ENCODE measurements around the gene SLC6A18.
"Not testable (repeated sequence)": the region's sequence is repeated elsewhere in the genome, so short reads cannot be mapped to it uniquely, and the experiment has no call there.

SLC6A18 gene

DNA sequence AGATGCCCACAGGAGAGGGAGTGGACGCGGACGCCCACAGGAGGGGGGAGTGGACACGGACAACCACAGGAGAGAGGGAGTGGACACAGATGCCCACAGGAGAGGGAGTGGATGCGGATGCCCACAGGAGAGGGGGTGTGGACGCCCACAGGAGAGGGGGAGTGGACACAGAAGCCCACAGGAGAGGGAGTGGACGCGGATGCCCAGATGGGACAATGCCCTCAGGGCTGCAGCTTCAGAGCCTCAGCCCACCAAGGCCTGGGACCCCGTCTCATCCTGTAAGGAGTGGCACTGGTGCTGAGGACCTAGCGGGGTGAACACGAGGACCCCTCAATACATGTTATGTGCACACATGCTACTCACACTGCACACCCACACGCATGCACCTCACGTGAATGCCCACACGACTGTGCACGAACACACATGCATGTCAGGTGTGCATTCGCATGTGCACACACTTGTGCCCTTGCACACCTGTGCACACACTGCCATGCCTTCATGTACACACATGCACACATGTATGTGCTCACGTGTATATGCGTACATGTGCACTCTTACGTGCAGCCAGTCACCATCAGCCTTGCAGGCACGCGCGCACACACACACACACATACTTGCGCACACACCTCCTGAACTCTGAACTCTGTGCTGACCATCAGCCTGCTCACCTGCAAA, 34.8 kb downstream of the SLC6A18 start:
- peaks cover 31% of the 10 kb centered on the region for H3K4me1 ChIP-seq
- TF ChIP-seq Cebpa-rat (IDR thresholded peaks at IDR 0.05), result no peak
- no peaks in the 10 kb centered on the region for H3K27me3 ChIP-seq
- H3K4me2 ChIP-seq, result no peak overlapping the region
- peaks cover 100% of the 10 kb centered on the region for H3K36me3 ChIP-seq
- no peak overlapping the region for H3K27ac ChIP-seq
- peaks cover 85% of the 10 kb centered on the region for H4K20me1 ChIP-seq
- H3K4me3 ChIP-seq, result no peak overlapping the region
- H3K9ac ChIP-seq, result no peak overlapping the region
- no peaks in the 10 kb centered on the region for H3K9me3 ChIP-seq

- Histone ChIP-seq H4K20me1 (peaks cover 85% of the 10 kb centered on the region), H3K9ac (no peak overlapping the region), H3K27me3 (no peaks in the 10 kb centered on the region), H3K4me2 (no peak overlapping the region), H3K4me3 (no peak overlapping the region), H3K9me3 (no peaks in the 10 kb centered on the region), H3K27ac (no peak overlapping the region), H3K36me3 (peaks cover 100% of the 10 kb centered on the region), H3K4me1 (peaks cover 20% of the 10 kb centered on the region)
- TF ChIP-seq Cebpa-rat (IDR thresholded peaks at IDR 0.05), result no peak
Observed at GRCh38 chr5:1261643-1262042, 36.5 kb downstream of the SLC6A18 start.

- Histone ChIP-seq H3K27ac (no peak overlapping the region), H3K4me1 (peaks cover 12% of the 10 kb centered on the region; the same call in 1 of the 2 replicates), H4K20me1 (peaks cover 82% of the 10 kb centered on the region), H3K9ac (no peak overlapping the region), H3K4me2 (no peak overlapping the region), H3K27me3 (no peaks in the 10 kb centered on the region), H3K36me3 (peaks cover 100% of the 10 kb centered on the region), H3K9me3 (no peaks in the 10 kb centered on the region), H3K4me3 (no peak overlapping the region)
- TF ChIP-seq Cebpa-rat (IDR thresholded peaks at IDR 0.05), result no peak
Observed at GRCh38 chr5:1262381-1262780, 37.2 kb downstream of the SLC6A18 start.

DNA sequence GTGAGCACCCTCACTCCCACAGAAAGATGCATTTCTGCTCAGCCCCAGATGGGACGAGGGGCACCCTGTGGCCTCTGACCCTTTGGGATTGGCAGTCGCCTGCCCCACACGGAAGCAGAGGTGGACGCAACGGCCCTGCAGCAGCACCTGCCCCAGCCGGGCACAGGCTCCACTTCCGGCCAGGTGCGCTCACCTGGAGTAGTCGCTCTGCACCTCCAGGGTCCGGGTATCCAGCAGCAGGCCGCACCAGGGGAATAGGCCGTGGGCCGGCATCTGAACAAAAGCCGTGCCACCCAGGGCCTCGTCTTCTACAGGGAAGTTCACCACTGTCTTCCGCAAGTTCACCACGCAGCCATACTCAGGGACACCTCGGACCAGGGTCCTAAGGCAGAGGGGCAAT, 39.0 kb downstream of the SLC6A18 start:
- H3K4me1 ChIP-seq, result 0 out of 2 replicates have a peak, but pooled peaks cover 6% of the 10 kb centered on the region
- no peak overlapping the region for H3K27ac ChIP-seq
- no peaks in the 10 kb centered on the region for H3K9me3 ChIP-seq
- H3K36me3 ChIP-seq, result peaks cover 100% of the 10 kb centered on the region
- no peak overlapping the region for H3K4me2 ChIP-seq
- TF ChIP-seq Cebpa-rat (IDR thresholded peaks at IDR 0.05), result no peak
- H4K20me1 ChIP-seq, result peaks cover 86% of the 10 kb centered on the region
- no peak overlapping the region for H3K9ac ChIP-seq
- H3K4me3 ChIP-seq, result no peak overlapping the region
- H3K27me3 ChIP-seq, result no peaks in the 10 kb centered on the region

GRCh38 chr5:1265026-1265425, 39.8 kb downstream of the SLC6A18 start:
- Histone ChIP-seq H3K4me3 (no peak overlapping the region), H3K27me3 (no peaks in the 10 kb centered on the region), H3K4me1 (0 out of 2 replicates have a peak, but pooled peaks cover 6% of the 10 kb centered on the region), H3K9ac (peak overlapping the region; percentile 45; the same call in 1 of the 2 replicates), H3K9me3 (no peaks in the 10 kb centered on the region), H3K4me2 (no peak overlapping the region), H3K36me3 (peaks cover 100% of the 10 kb centered on the region), H3K27ac (peak overlapping the region; percentile 51), H4K20me1 (peaks cover 94% of the 10 kb centered on the region)
- TF ChIP-seq Cebpa-rat (IDR thresholded peaks at IDR 0.05), result no peak

DNA sequence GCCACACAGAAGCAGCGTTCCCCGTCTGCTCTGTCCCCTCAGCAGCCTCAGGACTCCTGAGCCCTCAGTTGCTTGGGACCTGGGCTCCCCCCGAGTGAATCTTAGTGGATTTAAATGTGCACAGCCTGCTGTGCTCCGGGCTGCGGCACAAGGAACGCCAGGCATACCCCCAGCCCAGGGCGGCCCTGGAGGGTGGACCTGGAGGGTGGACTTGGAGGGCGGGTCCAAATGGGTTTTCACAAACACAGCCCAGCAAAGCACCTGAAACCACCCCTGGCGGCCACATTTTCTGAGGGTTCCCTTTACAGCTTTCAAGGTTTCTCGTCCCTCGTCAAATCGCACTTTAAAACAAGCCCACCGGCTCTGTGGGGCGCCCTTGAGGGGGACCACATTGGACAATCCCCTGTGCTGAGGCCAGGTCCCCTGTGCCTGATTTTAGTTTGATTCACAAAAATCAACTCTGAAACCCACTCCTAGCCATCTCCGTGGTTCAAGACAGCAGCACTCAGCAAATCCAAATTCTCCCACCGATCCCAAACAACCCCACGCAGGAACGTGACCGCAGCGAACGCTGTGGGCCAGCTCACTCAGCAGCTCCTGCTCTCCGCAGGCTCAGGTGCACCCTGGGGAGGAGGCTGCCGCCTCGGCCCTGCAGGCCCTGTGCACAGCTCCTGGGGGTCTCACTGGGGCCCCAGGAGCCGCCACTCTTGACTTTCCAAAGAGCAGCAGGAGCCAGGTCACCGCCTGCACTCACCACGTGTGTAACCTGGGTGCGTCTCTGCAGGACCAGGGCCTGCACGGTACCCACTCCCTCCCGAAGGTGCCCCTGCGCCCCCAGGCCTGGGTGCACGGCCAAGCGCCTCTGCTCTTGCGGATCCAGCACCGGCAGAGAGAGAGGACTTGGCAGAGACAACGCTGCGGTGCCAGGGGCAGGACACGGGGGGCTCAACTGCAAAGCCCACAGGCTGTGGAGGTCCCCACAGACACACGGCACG, 40.6 kb downstream of the SLC6A18 start:
- H3K9ac ChIP-seq, result peak overlapping the region; percentile 45; the same call in 1 of the 2 replicates

GRCh38 chr5:1266791-1267190, 41.6 kb downstream of the SLC6A18 start:
- H3K9ac ChIP-seq, result no peak overlapping the region
- H3K9me3 ChIP-seq, result no peaks in the 10 kb centered on the region
- H3K27me3 ChIP-seq, result no peaks in the 10 kb centered on the region
- no peak for TF ChIP-seq Cebpa-rat (IDR thresholded peaks at IDR 0.05)
- H3K4me3 ChIP-seq, result no peak overlapping the region
- 0 out of 2 replicates have a peak, but pooled peaks cover 6% of the 10 kb centered on the region for H3K4me1 ChIP-seq
- H3K36me3 ChIP-seq, result peaks cover 100% of the 10 kb centered on the region
- peaks cover 94% of the 10 kb centered on the region for H4K20me1 ChIP-seq
- no peak overlapping the region for H3K4me2 ChIP-seq
- H3K27ac ChIP-seq, result no peak overlapping the region

More for the DNA sequence above, 40.6 kb downstream of the SLC6A18 start:
- Histone ChIP-seq H3K36me3 (peaks cover 100% of the 10 kb centered on the region), H3K9me3 (no peaks in the 10 kb centered on the region), H3K27me3 (no peaks in the 10 kb centered on the region), H4K20me1 (peaks cover 94% of the 10 kb centered on the region), H3K4me2 (no peak overlapping the region), H3K4me3 (no peak overlapping the region), H3K27ac (peak overlapping the region; percentile 51), H3K4me1 (0 out of 2 replicates have a peak, but pooled peaks cover 6% of the 10 kb centered on the region)
- TF ChIP-seq Cebpa-rat (IDR thresholded peaks at IDR 0.05), result no peak

- not testable (repeated sequence) for H3K27me3 ChIP-seq, H3K27ac ChIP-seq, H3K4me2 ChIP-seq, H3K9me3 ChIP-seq, H3K4me3 ChIP-seq, H3K4me1 ChIP-seq, H3K9ac ChIP-seq
- peaks cover 94% of the 10 kb centered on the region for H4K20me1 ChIP-seq
- peaks cover 100% of the 10 kb centered on the region for H3K36me3 ChIP-seq
Observed at GRCh38 chr5:1267464-1267863, 42.3 kb downstream of the SLC6A18 start.

DNA sequence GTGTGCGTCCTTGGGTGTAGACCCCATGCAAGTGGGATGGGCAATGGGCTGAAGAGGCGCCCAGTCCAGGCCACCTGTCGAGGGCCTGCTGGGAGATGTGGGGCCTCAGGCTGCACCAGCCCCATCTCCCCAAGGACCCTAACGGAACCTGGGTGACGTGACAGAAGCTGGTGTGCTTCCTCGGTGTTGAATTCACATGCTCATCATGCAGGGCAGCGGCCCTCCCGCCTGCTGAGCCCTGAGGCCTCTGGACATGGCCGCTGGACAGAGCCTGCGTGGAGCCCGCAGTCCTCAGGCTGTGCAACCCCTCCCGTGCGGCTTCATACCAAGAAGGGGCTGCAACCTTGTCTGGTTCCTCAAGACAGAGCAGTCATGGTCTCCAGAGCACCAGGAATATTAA, 42.9 kb downstream of the SLC6A18 start:
- H4K20me1 ChIP-seq, result peaks cover 89% of the 10 kb centered on the region
- H3K36me3 ChIP-seq, result peaks cover 94% of the 10 kb centered on the region
- TF ChIP-seq Cebpa-rat (IDR thresholded peaks at IDR 0.05), result no peak
- no peaks in the 10 kb centered on the region for H3K9me3 ChIP-seq
- 0 out of 2 replicates have a peak, but pooled peaks cover 6% of the 10 kb centered on the region for H3K4me1 ChIP-seq
- no peak overlapping the region for H3K27ac ChIP-seq
- H3K27me3 ChIP-seq, result no peaks in the 10 kb centered on the region
- no peak overlapping the region for H3K9ac ChIP-seq
- no peak overlapping the region for H3K4me3 ChIP-seq
- no peak overlapping the region for H3K4me2 ChIP-seq

DNA sequence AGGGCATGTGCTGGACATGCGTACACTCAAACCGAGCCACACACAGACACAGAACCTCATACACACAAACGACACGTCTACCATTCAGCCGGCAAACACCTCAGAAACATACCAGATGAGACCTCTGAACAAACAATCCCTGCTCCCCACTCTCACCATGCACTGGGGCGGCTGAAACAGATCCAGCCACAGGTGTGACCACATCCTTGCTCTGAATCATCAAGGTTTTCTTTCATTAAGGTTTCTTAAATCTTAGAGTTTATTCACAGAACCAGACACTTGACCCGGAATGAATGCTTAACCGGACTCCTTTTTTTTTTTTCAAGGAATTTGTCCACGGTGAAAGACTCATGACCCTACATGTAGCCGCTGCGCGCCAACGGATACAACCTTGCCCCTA, 43.5 kb downstream of the SLC6A18 start:
- Histone ChIP-seq H3K9me3 (peaks cover 1% of the 10 kb centered on the region; the same call in 1 of the 2 replicates), H3K4me2 (no peak overlapping the region), H3K27ac (no peak overlapping the region), H3K27me3 (no peaks in the 10 kb centered on the region), H3K9ac (no peak overlapping the region), H4K20me1 (peaks cover 85% of the 10 kb centered on the region), H3K4me1 (0 out of 2 replicates have a peak, but pooled peaks cover 6% of the 10 kb centered on the region), H3K36me3 (peaks cover 91% of the 10 kb centered on the region), H3K4me3 (no peak overlapping the region)
- no peak for TF ChIP-seq Cebpa-rat (IDR thresholded peaks at IDR 0.05)

All from BLaER1 (cell line).